Adrenal gland (tissue), 12 donors: ENCODE results near the gene ELL. TPM values are rescaled to one million over a fixed set of nuclear protein-coding genes. Genes with fewer than 3 reads are reported as not detected.

Source experiments
- DNase-seq, 7 donors: peaks; one replicate each; pipeline ENCODE4 v3.0.0-alpha.2; 2019 to 2020
- H3K27ac ChIP-seq, 5 donors: fragments of 200-600 bp; sonication (generic) in 4 of 5; 1 replicate in 3 of 5; 2 replicates in 2 of 5; pipeline versions ENCODE4 v1.5.1 to v1.8.0; 2016 to 2020; ENCODE audit warnings: mild to moderate bottlenecking in 1 of 5
- H3K27me3 ChIP-seq: fragments of 200-600 bp; 2 replicates; pipeline ENCODE4 v1.8.0; 2021
- H3K36me3 ChIP-seq, 2 donors: fragments of 200-600 bp; replicated peaks in 1 of 2; 1 replicate in 1 of 2; 2 replicates in 1 of 2; pipeline versions ENCODE4 v1.5.1 to v1.8.0; 2018 to 2022
- H3K4me1 ChIP-seq, 2 donors: fragments of 200-600 bp; replicated peaks in 1 of 2; 1 replicate in 1 of 2; 2 replicates in 1 of 2; pipeline versions ENCODE4 v1.5.1 to v1.8.0; 2018 to 2021
- H3K4me3 ChIP-seq, 4 donors: fragments of 200-600 bp; sonication (generic) in 3 of 4; one replicate each; pipeline ENCODE4 v1.5.1; 2016 to 2018
- H3K9me3 ChIP-seq, 3 donors: fragments of 200-600 bp; sonication (generic) in 1 of 3; replicated peaks in 1 of 3; 1 replicate in 2 of 3; 2 replicates in 1 of 3; pipeline versions ENCODE4 v1.5.1 to v1.8.0; 2016 to 2021
- CTCF ChIP-seq, 6 experiments: fragments of 450-650 bp in 4 of 6; fragments of 200-600 bp in 2 of 6; sonication (generic) in 1 of 6; IDR thresholded peaks; 1 replicate in 5 of 6; 2 replicates in 1 of 6; pipeline versions ENCODE4 v1.5.1 to v1.8.0; 2016 to 2021; ENCODE audit warnings: antibody characterized with exemption in 6 of 6, mild to moderate bottlenecking in 2 of 6, moderate library complexity in 1 of 6
- POLR2A ChIP-seq, 2 donors: fragments of 450-650 bp; IDR thresholded peaks; one replicate each; pipeline ENCODE4 v1.6.1; 2017; ENCODE audit warnings: antibody characterized with exemption in 2 of 2, mild to moderate bottlenecking in 2 of 2, moderate library complexity in 1 of 2
- WGBS, 4 donors: extraction: QIAGEN DNeasy Blood & Tissue Kit in 2 of 4; methylation state at CpG; one replicate each; pipeline versions ENCODE4 v1.1.5 to v1.1.7; 2013 to 2017; 5-methylcytosine and 5-hydroxymethylcytosine counted together
- intact Hi-C, 2 donors: fragments of 100-400 bp; cut with DNase I; formaldehyde crosslinking; loops; one replicate each; pipeline versions ENCODE4 v1.14.1 to v1.15.0; 2022 to 2023
- polyA plus RNA-seq, 3 donors: library from polyadenylated mRNA; stranded (reverse); fragments of 200-250 nt in 2 of 3; fragments of 350-450 nt in 1 of 3; fragmentation: Illumina TruSeq in 1 of 3; extraction: RNeasy Lipid Tissue Mini Kit (QIAGEN cat#74804) in 1 of 3; gene quantifications; one replicate each; pipeline ENCODE4 v1.2.3, GENCODE V29; 2013 to 2014
- total RNA-seq, 9 donors: library from RNA; depleted of rRNA in 4 of 9; stranded (reverse); fragments of >200 nt in 4 of 9; fragments of 120-200 nt in 1 of 9; fragmentation: NEBNext Ultra II Directional in 1 of 9; extraction: Animal tissue kit (Norgen Biotek cat#: 25700) in 1 of 9; gene quantifications; one replicate each; pipeline versions ENCODE4 v1.1.0 to v1.2.4, GENCODE V29; 2013 to 2023
- donor health status: healthy with polysubstance abuse.
- donor health status: Bipolar disorder and iron deficiency.
- donor health status: DM: yes; HTN: yes; CAD: no.
- donor health status: DM: no; HTN: no; CAD: no.
- donor health status: DM: no; HTN: no; CAD: no.
- donor health status: DM: yes; HTN: yes; CAD: no.

Gene ELL
- total and polyA plus RNA-seq, 12 donors: 1.8 to 28.3 (median 13.8) TPM

- DNase-seq: peak; percentile 53 to 81 (median 64)
Measured at GRCh38 chr19:18469069-18469846, 52.6 kb downstream of the ELL start.

DNA sequence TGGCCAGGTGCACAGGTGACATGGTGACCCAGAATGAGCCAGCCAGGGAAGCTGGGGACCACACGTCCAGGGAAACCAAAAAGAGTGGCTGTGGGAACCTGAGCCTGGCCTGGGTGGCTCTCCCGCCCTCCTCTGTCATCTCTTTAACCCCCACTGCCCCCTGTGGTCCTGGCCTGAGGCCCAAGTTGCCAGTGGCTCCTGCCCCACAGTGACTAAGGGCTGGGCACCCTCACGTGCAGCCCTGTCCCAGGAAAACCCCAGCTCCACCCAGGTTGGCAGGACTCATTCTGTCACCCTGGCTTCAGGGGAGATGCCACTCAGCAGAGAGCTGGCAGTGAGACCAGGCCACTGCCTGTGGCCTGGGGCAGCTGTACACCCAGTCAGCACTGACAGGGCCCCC lies 53.4 kb downstream of the ELL start:
- DNase-seq: no peak
- peaks cover 19 to 53% of the 10 kb centered on the region in 2 donors for H3K4me1 ChIP-seq

More at GRCh38 chr19:18469069-18469846, 52.6 kb downstream of the ELL start:
- H3K36me3 ChIP-seq: peaks cover 0 to 15% of the 10 kb centered on the region in 2 donors
- no peak overlapping the region for H3K4me3 ChIP-seq
- peak overlapping the region in 1 of 5 donors; percentile 3 for H3K27ac ChIP-seq
- intact Hi-C loops: loop anchor here (5.0 to 10.0 kb wide), 4 partner anchors 46 to 456 kb away; no protein-coding TSS in a partner anchor
- TF ChIP-seq CTCF (IDR thresholded peaks at IDR 0.05): peak; percentile 52 to 80 (median 70)
- TF ChIP-seq POLR2A (IDR thresholded peaks at IDR 0.05): no peak
- peaks cover 23 to 54% of the 10 kb centered on the region in 2 donors for H3K4me1 ChIP-seq
- H3K27me3 ChIP-seq: no peaks in the 10 kb centered on the region
- no peaks in the 10 kb centered on the region for H3K9me3 ChIP-seq
- 73 to 83% (median 77%) methylated on average over 20 to 28 of the region's 28 CpGs for whole genome bisulfite sequencing, 4 donors

DNA sequence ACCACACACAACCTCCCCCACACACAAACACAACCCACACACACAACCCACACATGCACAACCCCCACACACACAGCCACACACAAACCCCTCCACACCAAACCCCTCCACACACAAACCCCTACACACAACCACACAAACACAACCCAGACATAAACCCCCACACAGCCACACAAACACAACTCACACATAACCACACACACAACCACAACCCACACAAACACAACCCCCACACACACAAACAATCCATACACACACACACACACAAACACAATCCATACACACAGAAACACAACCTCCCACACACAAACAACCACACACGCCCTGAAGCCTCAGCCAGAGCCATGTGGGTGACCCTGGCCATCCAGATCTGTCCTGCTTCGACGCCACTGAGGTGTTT lies 53.9 kb downstream of the ELL start:
- Histone ChIP-seq H3K9me3 (no peaks in the 10 kb centered on the region), H3K36me3 (peaks cover 0 to 16% of the 10 kb centered on the region in 2 donors), H3K27ac (peak overlapping the region in 1 of 5 donors; percentile 22), H3K27me3 (no peaks in the 10 kb centered on the region), H3K4me3 (no peak overlapping the region), H3K4me1 (peaks cover 13 to 47% of the 10 kb centered on the region in 2 donors)
- no peak for DNase-seq
- 73 to 93% (median 86%) methylated on average over 3 of the region's 3 CpGs for WGBS, 4 donors
- TF ChIP-seq POLR2A (IDR thresholded peaks at IDR 0.05) (no peak), CTCF (IDR thresholded peaks at IDR 0.05) (no peak)
- intact Hi-C loops: loop anchor here (5.0 to 10.0 kb wide), 4 partner anchors 47 to 457 kb away; no protein-coding TSS in a partner anchor

More for the DNA sequence above, 53.4 kb downstream of the ELL start:
- H3K27ac ChIP-seq: no peak overlapping the region
- no peaks in the 10 kb centered on the region for H3K27me3 ChIP-seq
- peaks cover 0 to 16% of the 10 kb centered on the region in 2 donors for H3K36me3 ChIP-seq
- TF ChIP-seq CTCF (IDR thresholded peaks at IDR 0.05) (no peak), POLR2A (IDR thresholded peaks at IDR 0.05) (no peak)
- no peak overlapping the region for H3K4me3 ChIP-seq
- 63 to 95% (median 74%) methylated on average over 2 to 3 of the region's 3 CpGs for WGBS, 4 donors
- intact Hi-C loops: loop anchor here (5.0 to 10.0 kb wide), 4 partner anchors 46 to 456 kb away; no protein-coding TSS in a partner anchor
- H3K9me3 ChIP-seq: no peaks in the 10 kb centered on the region

- DNase-seq: no peak
- Histone ChIP-seq H3K9me3 (no peaks in the 10 kb centered on the region), H3K27me3 (no peaks in the 10 kb centered on the region), H3K27ac (peak overlapping the region in 2 of 5 donors; percentile 88 to 89), H3K36me3 (peaks cover 0 to 15% of the 10 kb centered on the region in 2 donors), H3K4me3 (no peak overlapping the region), H3K4me1 (peaks cover 11 to 45% of the 10 kb centered on the region in 2 donors)
- WGBS, 4 donors: 88 to 100% (median 90%) methylated on average over 1 to 11 of the region's 11 CpGs
- TF ChIP-seq POLR2A (IDR thresholded peaks at IDR 0.05): no peak
- TF ChIP-seq CTCF (IDR thresholded peaks at IDR 0.05): no peak
- intact Hi-C loops: loop anchor here (5.0 to 10.0 kb wide), 4 partner anchors 48 to 458 kb away; no protein-coding TSS in a partner anchor
Measured at GRCh38 chr19:18466354-18466753, 55.5 kb downstream of the ELL start.
